PFSK-1 (cell line): Measurements from ENCODE around the gene SUSD3.

Experiments
- FOXP2 ChIP-seq: optimal IDR thresholded peaks from 2 replicates; pipeline ENCODE3; 2011; ENCODE audit warnings: borderline replicate concordance, control low read depth, inconsistent platforms; ENCODE audit not compliant: insufficient read depth; ENCODE audit errors: extremely low read length, extremely low read depth
- POLR2AphosphoS5 ChIP-seq: IDR thresholded peaks from 2 replicates; pipeline ENCODE4 v1.6.1; 2012; ENCODE audit warnings: low read depth, mild to moderate bottlenecking, control low read depth, low read length, moderate library complexity
- SIN3A ChIP-seq: IDR thresholded peaks from 2 replicates; pipeline ENCODE4 v1.6.1; 2012; ENCODE audit warnings: mild to moderate bottlenecking, low read length, moderate library complexity, borderline replicate concordance; ENCODE audit not compliant: insufficient read depth
- TAF1 ChIP-seq: IDR thresholded peaks from 2 replicates; pipeline ENCODE4 v1.6.1; 2012; ENCODE audit warnings: low read length, control low read depth, borderline replicate concordance; ENCODE audit not compliant: insufficient read depth
- TF ChIP-seq, protein P1 (sequence below), 2 experiments: IDR thresholded peaks; 2 replicates each; pipeline versions ENCODE4 v1.6.1 to v1.8.0; 2011 to 2012; ENCODE audit warnings: low read depth in 2 of 2, low read length in 2 of 2, control low read depth in 1 of 2, inconsistent platforms in 1 of 2, mild to moderate bottlenecking in 1 of 2, moderate library complexity in 1 of 2; ENCODE audit not compliant: insufficient read depth in 1 of 2

The SUSD3 gene

DNA sequence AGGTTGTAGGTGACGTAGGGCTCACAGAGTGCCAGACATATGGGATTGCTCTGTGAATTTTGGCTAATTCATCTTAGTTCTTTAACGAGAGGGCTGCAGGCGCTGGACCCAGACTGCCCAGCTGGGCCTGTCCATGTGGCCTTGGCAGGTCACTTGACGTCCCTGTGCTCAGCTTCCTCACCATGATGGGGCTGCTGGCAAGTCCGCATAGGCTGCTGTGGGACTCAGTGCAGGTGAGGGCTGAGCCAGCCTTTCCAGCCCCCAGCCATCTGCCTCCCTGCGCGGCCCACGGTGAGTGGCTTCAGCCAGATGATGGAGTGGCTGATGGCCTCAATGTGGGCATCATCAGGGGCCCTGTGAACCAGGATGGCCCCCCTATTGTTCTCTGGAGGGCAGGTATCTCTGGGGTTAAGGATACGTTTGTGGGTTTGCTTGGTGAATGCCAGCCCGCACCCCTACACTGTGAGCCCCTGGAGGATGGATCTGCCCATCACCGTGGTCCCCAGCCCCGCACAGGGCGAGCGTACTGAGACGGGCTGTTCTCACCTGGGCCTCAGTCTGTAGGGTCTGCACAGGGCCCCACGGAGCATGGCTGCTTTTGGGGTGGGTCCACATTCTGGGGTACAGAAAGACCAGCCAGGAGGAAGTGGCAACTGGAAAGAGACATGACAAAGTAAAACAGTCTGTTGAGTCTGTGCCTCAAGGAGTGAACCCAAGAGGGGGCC lies 41.2 kb downstream of the SUSD3 start:
- TF ChIP-seq SIN3A = no peak
- TF ChIP-seq TAF1 = no peak
- TF ChIP-seq, protein P1, sequence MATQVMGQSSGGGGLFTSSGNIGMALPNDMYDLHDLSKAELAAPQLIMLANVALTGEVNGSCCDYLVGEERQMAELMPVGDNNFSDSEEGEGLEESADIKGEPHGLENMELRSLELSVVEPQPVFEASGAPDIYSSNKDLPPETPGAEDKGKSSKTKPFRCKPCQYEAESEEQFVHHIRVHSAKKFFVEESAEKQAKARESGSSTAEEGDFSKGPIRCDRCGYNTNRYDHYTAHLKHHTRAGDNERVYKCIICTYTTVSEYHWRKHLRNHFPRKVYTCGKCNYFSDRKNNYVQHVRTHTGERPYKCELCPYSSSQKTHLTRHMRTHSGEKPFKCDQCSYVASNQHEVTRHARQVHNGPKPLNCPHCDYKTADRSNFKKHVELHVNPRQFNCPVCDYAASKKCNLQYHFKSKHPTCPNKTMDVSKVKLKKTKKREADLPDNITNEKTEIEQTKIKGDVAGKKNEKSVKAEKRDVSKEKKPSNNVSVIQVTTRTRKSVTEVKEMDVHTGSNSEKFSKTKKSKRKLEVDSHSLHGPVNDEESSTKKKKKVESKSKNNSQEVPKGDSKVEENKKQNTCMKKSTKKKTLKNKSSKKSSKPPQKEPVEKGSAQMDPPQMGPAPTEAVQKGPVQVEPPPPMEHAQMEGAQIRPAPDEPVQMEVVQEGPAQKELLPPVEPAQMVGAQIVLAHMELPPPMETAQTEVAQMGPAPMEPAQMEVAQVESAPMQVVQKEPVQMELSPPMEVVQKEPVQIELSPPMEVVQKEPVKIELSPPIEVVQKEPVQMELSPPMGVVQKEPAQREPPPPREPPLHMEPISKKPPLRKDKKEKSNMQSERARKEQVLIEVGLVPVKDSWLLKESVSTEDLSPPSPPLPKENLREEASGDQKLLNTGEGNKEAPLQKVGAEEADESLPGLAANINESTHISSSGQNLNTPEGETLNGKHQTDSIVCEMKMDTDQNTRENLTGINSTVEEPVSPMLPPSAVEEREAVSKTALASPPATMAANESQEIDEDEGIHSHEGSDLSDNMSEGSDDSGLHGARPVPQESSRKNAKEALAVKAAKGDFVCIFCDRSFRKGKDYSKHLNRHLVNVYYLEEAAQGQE (IDR thresholded peaks at IDR 0.05; ENCODE audit: insufficient read depth in 1 of 2, low read depth in 2 of 2, low read length in 2 of 2) = no peak
- TF ChIP-seq FOXP2 = no peak
- no peak for TF ChIP-seq POLR2AphosphoS5

DNA sequence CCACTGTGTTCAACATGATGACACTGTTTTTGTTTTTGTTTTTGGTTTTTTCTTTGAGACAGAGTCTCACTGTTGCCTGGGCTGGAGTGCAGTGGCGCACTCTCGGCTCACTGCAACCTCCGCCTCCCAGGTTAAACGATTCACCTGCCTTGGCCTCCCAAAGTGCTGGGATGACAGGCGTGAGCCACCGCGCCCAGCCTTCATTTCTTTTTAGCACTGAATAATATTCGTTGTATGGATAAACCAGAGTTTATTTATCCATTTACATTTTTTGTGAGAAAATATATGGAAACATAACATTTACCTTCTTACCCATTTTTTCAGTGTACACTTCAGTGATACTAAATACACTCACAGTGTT lies 41.8 kb downstream of the SUSD3 start:
- no peak for TF ChIP-seq SIN3A
- no peak for TF ChIP-seq FOXP2
- TF ChIP-seq TAF1 = no peak
- TF ChIP-seq, protein P1 (IDR thresholded peaks at IDR 0.05; ENCODE audit: insufficient read depth in 1 of 2, low read depth in 2 of 2, low read length in 2 of 2) = no peak
- no peak for TF ChIP-seq POLR2AphosphoS5

DNA sequence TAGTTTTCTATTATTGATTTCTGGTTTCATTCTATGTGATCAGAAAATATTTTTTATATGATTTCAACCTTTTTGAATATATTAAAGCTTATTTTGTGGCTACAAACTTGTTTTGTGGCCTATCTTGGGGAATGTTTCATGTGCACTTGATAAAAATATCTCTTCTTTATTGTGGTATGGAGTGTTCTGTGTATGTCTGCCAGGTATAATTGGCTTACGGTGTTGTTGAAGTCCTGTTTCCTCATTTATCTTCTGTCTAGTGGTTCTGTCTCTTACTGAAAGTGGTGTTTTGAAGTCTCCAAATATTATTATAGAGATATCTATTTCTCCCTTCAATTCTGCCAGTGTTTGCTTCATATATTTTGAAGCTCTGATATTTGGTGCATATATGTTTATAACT lies 47.1 kb downstream of the SUSD3 start:
- TF ChIP-seq FOXP2 = no peak
- TF ChIP-seq, protein P1 (IDR thresholded peaks at IDR 0.05; ENCODE audit: insufficient read depth in 1 of 2, low read depth in 2 of 2, low read length in 2 of 2) = no peak
- no peak for TF ChIP-seq TAF1
- no peak for TF ChIP-seq POLR2AphosphoS5
- TF ChIP-seq SIN3A = no peak

DNA sequence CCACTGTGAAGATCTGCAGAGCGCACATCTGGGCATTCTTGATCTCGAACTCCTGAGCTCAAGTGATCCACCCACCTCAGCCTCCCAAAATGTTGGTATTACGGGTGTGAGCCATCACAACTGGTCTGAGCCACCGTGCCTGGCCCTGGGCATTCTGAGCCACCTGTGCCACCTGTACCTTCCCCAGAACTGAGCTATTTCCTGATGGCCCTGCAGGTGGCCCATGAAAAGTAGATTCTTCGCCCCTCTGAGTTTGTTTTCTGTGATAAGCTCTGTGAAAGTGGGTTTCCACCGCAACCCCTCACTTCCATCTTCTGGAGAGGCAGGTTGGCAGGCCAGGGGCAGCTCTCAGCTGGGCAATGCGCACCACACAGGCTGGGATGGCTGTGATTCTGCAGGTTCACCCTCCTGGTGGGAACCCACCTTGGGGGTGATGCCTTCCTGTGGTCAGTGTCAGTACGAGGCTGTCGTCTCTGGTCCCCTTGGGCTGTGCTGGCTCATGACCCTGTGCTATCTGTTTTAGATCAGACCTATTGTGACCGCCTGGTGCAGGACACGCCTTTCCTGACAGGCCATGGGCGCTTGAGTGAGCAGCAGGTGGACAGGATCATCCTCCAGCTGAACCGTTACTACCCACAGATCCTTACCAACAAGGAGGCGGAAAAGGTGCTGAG lies 48.8 kb downstream of the SUSD3 start:
- TF ChIP-seq FOXP2 (no peak), POLR2AphosphoS5 (no peak), SIN3A (no peak), TAF1 (no peak)
- TF ChIP-seq, protein P1 (IDR thresholded peaks at IDR 0.05; ENCODE audit: insufficient read depth in 1 of 2, low read depth in 2 of 2, low read length in 2 of 2) = no peak
